Gastroesophageal sphincter (tissue), 4 donors: ENCODE measurements around the gene SFI1. TPM values are rescaled to one million over a fixed set of nuclear protein-coding genes. Genes with fewer than 3 reads are reported as not detected.

Experiments
- ATAC-seq: fragments of 150-250 bp; one replicate; pipeline ENCODE4 v1.9.1; 2016; ENCODE audit warnings: mild to moderate bottlenecking, moderate library complexity
- H3K27ac ChIP-seq, 4 donors: fragments of 200-600 bp; sonication (generic) in 3 of 4; 1 replicate in 3 of 4; 2 replicates in 1 of 4; pipeline ENCODE4 v1.5.1; 2016 to 2019
- H3K27me3 ChIP-seq: fragments of 200-600 bp; sonication (generic); one replicate; pipeline ENCODE4 v1.5.1; 2019
- H3K36me3 ChIP-seq, 2 donors: fragments of 200-600 bp; sonication (generic); one replicate each; pipeline ENCODE4 v1.5.1; 2019; ENCODE audit warnings: control low read depth in 1 of 2
- H3K4me1 ChIP-seq, 3 donors: fragments of 200-600 bp; sonication (generic); 1 replicate in 2 of 3; 2 replicates in 1 of 3; pipeline ENCODE4 v1.5.1; 2016 to 2019; ENCODE audit warnings: control low read depth in 2 of 3
- H3K4me3 ChIP-seq, 2 donors: fragments of 200-600 bp; sonication (generic); one replicate each; pipeline ENCODE4 v1.5.1; 2019; ENCODE audit warnings: mild to moderate bottlenecking in 1 of 2, moderate library complexity in 1 of 2
- H3K9me3 ChIP-seq, 3 donors: fragments of 200-600 bp; sonication (generic); one replicate each; pipeline ENCODE4 v1.5.1; 2017 to 2019; ENCODE audit warnings: control low read depth in 2 of 3
- EP300 ChIP-seq: sonication (generic); formaldehyde crosslinking; IDR thresholded peaks from one replicate; pipeline ENCODE4 v1.6.1; 2017; ENCODE audit warnings: antibody characterized with exemption, mild to moderate bottlenecking
- POLR2A ChIP-seq, 2 donors: fragments of 450-650 bp; IDR thresholded peaks; one replicate each; pipeline ENCODE4 v1.6.1; 2017; ENCODE audit warnings: antibody characterized with exemption in 2 of 2, mild to moderate bottlenecking in 2 of 2, moderate library complexity in 1 of 2
- POLR2AphosphoS5 ChIP-seq: sonication (generic); formaldehyde crosslinking; IDR thresholded peaks from one replicate; pipeline ENCODE4 v1.6.1; 2017; ENCODE audit warnings: antibody characterized with exemption
- WGBS, 2 donors: methylation state at CpG; one replicate each; pipeline ENCODE4 v1.1.5; 2018; ENCODE audit warnings: low coverage in 1 of 2; 5-methylcytosine and 5-hydroxymethylcytosine counted together
- total RNA-seq, 4 donors: library from RNA; depleted of rRNA; stranded (reverse); fragments of >200 nt; gene quantifications; one replicate each; pipeline ENCODE4 v1.1.0, GENCODE V29; 2016
- TF ChIP-seq, protein P1 (sequence below), 4 experiments: fragments of 200-600 bp in 2 of 4; fragments of 450-650 bp in 2 of 4; sonication (generic) in 1 of 4; IDR thresholded peaks; one replicate each; pipeline ENCODE4 v1.5.1; 2017 to 2019; ENCODE audit warnings: antibody characterized with exemption in 4 of 4, mild to moderate bottlenecking in 2 of 4, moderate library complexity in 2 of 4

SFI1 gene
- total RNA-seq, 4 donors from 2014 or later = 14.4 to 54.8 (median 20.0) TPM

GRCh38 chr22:31561970-31562369, 65.6 kb downstream of the SFI1 start:
- TF ChIP-seq, protein P1, sequence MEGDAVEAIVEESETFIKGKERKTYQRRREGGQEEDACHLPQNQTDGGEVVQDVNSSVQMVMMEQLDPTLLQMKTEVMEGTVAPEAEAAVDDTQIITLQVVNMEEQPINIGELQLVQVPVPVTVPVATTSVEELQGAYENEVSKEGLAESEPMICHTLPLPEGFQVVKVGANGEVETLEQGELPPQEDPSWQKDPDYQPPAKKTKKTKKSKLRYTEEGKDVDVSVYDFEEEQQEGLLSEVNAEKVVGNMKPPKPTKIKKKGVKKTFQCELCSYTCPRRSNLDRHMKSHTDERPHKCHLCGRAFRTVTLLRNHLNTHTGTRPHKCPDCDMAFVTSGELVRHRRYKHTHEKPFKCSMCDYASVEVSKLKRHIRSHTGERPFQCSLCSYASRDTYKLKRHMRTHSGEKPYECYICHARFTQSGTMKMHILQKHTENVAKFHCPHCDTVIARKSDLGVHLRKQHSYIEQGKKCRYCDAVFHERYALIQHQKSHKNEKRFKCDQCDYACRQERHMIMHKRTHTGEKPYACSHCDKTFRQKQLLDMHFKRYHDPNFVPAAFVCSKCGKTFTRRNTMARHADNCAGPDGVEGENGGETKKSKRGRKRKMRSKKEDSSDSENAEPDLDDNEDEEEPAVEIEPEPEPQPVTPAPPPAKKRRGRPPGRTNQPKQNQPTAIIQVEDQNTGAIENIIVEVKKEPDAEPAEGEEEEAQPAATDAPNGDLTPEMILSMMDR (IDR thresholded peaks at IDR 0.05) = no peak
- TF ChIP-seq EP300 (no peak), POLR2A (IDR thresholded peaks at IDR 0.05) (no peak), POLR2AphosphoS5 (no peak)
- ATAC-seq = no peak
- Histone ChIP-seq H3K4me1 (peaks cover 0 to 7% (median 0%) of the 10 kb centered on the region in 3 donors), H3K4me3 (no peak overlapping the region), H3K36me3 (peaks cover 0 to 40% of the 10 kb centered on the region in 2 donors), H3K27ac (no peak overlapping the region), H3K9me3 (no peaks in the 10 kb centered on the region), H3K27me3 (no peaks in the 10 kb centered on the region)
- 93 to 95% methylated on average over 2 of the region's 2 CpGs for WGBS, 2 donors

GRCh38 chr22:31566484-31566883, 70.1 kb downstream of the SFI1 start:
- peaks cover 0 to 18% of the 10 kb centered on the region in 2 donors for H3K36me3 ChIP-seq
- no peak overlapping the region for H3K27ac ChIP-seq
- H3K27me3 ChIP-seq = no peaks in the 10 kb centered on the region
- no peak overlapping the region for H3K4me3 ChIP-seq
- 92% methylated on average over 1 of the region's 1 CpG; no CpG with 5 or more reads in 1 of the 2 donors for WGBS, 2 donors
- no peaks in the 10 kb centered on the region for H3K9me3 ChIP-seq
- no peak for TF ChIP-seq EP300
- TF ChIP-seq POLR2AphosphoS5 = no peak
- no peak for TF ChIP-seq POLR2A (IDR thresholded peaks at IDR 0.05)
- TF ChIP-seq, protein P1 (IDR thresholded peaks at IDR 0.05) = no peak
- peaks cover 0 to 1% (median 0%) of the 10 kb centered on the region in 3 donors for H3K4me1 ChIP-seq
- ATAC-seq = no peak

- no peaks in the 10 kb centered on the region for H3K4me1 ChIP-seq
- peaks cover 0 to 18% of the 10 kb centered on the region in 2 donors for H3K36me3 ChIP-seq
- WGBS, 2 donors = 80% methylated on average over 1 of the region's 1 CpG; no CpG with 5 or more reads in 1 of the 2 donors
- no peak overlapping the region for H3K27ac ChIP-seq
- H3K4me3 ChIP-seq = no peak overlapping the region
- ATAC-seq = no peak
- no peaks in the 10 kb centered on the region for H3K27me3 ChIP-seq
- TF ChIP-seq POLR2AphosphoS5 (no peak), POLR2A (IDR thresholded peaks at IDR 0.05) (no peak), EP300 (no peak)
- TF ChIP-seq, protein P1 (IDR thresholded peaks at IDR 0.05) = no peak
- no peaks in the 10 kb centered on the region for H3K9me3 ChIP-seq
Measured at GRCh38 chr22:31567196-31567595, 70.9 kb downstream of the SFI1 start.

GRCh38 chr22:31567702-31568101, 71.4 kb downstream of the SFI1 start:
- peaks cover 0 to 21% of the 10 kb centered on the region in 2 donors for H3K36me3 ChIP-seq
- no peaks in the 10 kb centered on the region for H3K4me1 ChIP-seq
- 57 to 72% methylated on average over 2 of the region's 2 CpGs for WGBS, 2 donors
- TF ChIP-seq EP300 = no peak
- TF ChIP-seq, protein P1 (IDR thresholded peaks at IDR 0.05) = no peak
- ATAC-seq = no peak
- no peak overlapping the region for H3K4me3 ChIP-seq
- no peak overlapping the region for H3K27ac ChIP-seq
- no peaks in the 10 kb centered on the region for H3K9me3 ChIP-seq
- H3K27me3 ChIP-seq = no peaks in the 10 kb centered on the region

DNA sequence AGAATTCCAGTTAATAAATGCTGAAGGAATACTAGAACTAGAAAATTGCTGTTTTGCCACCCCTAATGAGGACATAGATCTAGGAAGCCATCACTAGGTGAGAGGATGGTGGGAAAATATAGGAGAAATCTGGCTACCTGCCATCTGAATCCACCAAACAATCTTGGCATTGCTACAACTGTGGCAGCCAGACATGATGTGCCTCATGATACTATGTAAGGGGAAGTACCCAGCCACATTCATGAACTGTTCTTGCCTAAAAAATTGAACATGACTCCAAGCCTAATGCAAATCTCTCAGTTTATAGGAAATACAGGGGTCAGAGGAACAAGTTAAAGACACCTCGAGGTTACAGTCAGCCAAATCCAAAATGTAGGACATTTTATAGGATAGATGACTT, 72.8 kb downstream of the SFI1 start:
- H3K4me1 ChIP-seq = no peaks in the 10 kb centered on the region
- H3K27me3 ChIP-seq = no peaks in the 10 kb centered on the region
- TF ChIP-seq POLR2A (IDR thresholded peaks at IDR 0.05) = no peak
- no peak for TF ChIP-seq EP300
- TF ChIP-seq, protein P1 (IDR thresholded peaks at IDR 0.05) = no peak
- TF ChIP-seq POLR2AphosphoS5 = no peak
- ATAC-seq = no peak
- no peak overlapping the region for H3K27ac ChIP-seq
- WGBS, 2 donors = 76 to 100% methylated on average over 1 of the region's 1 CpG
- H3K9me3 ChIP-seq = no peaks in the 10 kb centered on the region
- peaks cover 0 to 25% of the 10 kb centered on the region in 2 donors for H3K36me3 ChIP-seq
- H3K4me3 ChIP-seq = no peak overlapping the region
